NCI-H2081 treated with DMSO at 0.1 percent for 48 hours (cell line): Measurements from ENCODE around the gene PHF24.

Experiments
- DNase-seq: peaks from one replicate; lab custom pipeline; 2025; lab: John Stamatoyannopoulos, UW

PHF24 gene

DNA sequence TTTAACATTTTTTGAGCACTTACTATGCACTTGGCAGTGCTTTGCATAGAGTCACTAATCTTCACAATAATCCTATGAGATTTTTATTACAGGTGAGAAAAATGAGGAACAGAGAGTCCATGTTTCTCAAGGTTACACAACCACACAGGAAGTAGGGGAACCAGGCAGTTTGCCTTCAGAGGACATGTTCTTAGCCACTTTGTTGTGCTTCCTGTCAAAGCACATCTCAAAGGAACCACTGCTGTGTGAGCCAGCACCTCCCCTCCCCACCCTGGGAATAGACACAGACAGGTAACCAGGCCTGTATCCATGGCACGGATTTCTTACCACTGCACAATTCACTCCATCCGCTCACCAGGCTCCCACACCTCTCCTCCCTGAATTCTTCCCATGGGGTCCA is 25.1 kb downstream of the PHF24 start:
- DNase-seq = no peak

DNA sequence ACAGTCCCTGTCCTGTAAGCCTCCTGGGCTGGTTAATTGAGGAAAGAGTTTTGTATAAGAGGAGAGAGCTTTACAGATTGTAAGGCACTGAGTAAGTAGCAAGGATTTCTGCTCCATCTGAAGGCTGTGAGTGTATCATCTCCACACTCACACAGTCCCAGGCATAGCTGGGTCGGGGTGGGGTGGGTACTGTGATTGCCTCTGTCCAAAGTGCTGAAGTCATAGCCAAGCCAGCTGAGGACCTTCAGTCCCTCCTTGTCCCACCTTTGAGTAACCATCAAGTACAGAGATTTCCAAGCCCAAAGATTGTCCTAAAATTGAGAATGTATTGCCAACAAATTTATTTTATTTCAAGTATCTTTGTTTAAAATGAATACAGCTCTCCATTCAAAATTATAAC is 26.0 kb downstream of the PHF24 start:
- no peak for DNase-seq

DNA sequence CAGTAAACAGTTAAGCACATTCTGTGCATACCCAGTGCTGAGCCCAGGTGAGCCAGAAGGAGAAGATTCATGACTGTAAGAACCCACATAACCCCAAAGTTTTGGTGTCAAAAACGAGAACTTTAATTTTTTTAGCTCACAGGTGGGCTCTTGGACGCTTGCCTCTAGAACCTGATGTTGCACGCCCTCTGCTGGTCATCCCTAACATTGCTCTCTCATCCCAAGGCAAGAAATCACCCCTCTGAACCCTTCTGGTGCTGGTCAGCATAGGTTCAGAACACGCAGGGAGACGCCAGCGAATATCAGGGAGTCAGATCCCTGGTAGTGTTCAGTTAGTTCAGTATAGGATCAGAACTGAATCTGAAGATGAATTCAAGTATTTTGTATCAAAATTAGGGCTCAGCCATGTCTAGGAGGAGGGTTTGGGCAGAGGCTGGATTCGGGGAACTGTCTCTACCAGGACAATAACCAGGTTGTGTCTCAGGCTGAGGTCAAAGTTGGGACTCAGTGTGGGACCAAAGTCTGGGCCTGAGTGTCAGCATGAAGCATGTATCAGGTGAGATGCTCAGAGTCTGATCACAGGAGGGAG is 27.3 kb downstream of the PHF24 start:
- DNase-seq = no peak

DNA sequence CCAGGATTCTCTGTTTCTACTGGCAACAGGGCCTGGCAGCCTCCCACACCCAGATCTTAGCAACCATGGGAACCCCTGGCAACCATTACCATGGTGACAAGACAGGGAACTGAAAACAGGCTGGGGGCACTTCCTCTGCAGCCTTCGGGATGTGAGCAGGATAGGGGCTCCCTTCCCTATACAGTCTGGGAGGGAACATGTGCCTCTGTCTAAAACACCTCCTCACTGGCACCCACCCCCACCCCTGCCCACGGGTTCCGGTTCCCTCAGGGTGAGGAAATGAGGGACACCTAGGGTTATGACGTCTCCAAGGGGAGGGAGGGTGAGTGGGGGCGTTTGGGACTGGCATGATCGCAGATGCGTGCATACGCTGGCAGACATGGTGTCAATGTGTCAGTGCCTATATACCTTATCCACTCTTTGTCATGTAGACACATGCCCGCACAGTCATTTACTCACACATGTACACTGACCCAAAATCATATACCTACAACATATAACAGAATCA is 28.5 kb downstream of the PHF24 start:
- DNase-seq = no peak

DNA sequence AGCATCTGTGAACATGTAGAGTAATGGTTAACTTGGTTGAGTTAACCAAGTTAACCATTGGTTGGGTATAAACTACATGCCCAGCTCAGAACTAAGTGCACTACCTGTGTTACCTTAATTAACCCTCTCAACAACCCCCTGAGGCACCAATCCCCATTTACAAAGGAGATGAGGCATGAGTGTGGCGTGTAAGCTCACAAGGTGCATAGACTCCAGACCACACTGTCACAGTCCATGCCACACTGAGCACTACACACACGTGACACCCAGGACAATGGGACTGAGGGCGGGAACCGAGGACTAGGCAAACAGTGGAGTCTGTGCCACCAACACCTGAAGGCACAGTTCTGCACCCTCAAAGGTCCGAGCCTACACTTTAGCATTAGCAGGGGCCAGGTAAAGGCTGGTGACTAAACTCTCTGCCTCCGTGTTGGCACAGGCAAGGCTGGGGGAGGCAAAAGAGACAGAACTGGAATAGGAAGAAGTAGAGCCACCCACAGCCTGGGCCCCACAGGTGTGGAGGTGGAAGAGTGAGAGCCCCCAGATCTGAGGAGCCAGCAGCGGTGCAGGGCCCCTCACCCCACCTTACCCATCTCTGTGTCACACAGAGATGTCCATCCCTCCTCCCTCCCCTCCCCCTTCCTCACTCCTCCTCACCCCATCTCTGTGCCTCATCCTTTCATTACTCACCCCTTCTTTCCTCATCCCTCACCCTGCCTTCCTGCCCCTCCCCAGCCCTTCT is 29.2 kb downstream of the PHF24 start:
- DNase-seq = no peak

DNA sequence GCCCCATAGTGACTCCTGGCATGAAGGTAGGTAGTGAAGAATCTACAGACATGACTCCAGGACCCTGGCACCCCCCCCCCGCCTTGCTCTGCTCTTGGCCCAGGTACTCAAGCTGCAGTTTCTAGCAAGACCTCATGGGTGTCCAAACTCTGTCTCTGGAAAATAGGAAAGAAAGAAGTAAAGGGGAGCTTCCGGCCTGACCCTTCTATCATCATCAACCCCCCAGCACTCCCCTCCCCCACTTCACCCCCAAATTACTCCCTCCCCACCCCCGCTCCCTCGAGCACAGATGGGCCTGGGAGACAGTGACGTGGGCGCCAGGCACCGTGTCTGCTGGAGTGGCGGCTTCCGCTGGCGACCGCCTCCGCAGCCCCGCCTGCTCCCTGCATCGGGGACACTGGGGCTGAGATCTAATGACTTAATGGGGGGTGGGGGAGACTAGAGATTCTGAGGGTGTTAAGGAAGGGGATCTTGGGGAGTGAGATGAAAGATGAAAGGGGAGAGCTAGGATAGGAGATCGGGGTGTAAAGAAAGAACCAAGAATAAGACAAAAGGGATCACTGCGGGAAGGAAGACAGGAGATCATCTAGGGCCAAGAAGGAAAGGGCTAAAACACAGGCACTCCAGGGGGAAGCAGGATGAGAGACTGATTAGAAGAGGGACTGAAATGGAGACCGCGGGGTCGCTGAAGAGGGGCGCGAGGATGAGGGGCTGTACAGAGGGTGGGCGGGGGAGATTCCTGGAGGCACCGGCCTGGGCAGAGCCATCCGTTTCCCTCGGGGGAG is 30.3 kb downstream of the PHF24 start:
- DNase-seq = no peak

DNA sequence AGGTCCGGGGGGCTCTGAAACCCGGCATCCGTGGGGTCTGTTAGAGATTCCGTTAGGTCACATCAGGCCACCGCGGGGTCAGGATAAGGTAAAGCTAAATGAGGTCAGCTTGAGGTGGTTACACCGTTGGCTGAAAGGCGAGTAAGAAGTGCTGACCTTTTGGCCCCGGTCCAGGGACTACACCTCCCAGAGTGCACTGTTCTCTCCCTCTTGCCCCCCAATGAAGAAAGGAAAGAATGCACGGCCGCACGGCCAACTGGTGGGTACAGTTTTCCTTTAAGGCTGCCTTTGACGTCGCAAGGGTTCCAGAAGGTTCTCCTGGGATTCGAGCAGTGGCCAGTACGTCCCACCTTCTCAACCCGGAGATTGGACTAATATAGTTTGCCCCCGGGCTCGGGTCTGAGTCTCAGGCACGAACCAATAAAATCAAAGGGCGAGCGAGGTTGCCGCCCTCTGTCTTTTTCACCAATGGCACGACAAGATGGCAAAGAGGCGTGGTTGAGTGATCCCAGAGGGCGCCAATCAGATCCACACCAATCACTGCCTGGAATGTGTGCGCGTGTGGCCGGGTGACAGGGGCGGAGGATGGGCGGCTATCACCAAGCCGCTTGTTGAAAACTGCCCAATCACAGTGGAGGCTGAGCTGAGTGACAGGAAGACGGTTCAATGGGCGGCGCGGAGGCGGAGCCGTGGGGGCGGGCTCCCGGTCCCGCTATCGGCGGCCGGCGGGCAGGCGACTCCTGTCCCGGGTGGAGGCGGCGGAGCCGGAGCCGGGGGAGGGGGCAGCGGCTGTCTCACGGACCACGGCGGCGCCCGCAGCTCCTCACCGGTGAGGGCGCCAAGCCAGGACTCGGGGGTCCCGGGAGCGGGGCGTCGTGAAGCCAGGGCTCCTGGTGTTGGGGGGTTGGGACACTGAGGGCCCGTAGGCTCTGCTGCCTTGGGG is 31.2 kb downstream of the PHF24 start, which contains the start of gene DNAJB5:
Gene DNAJB5 (plus strand): TSS at position 743 of the 943 bp plus-strand sequence. CDS start 886 bp downstream, outside the sequence.
- peak; percentile 98 for DNase-seq

DNA sequence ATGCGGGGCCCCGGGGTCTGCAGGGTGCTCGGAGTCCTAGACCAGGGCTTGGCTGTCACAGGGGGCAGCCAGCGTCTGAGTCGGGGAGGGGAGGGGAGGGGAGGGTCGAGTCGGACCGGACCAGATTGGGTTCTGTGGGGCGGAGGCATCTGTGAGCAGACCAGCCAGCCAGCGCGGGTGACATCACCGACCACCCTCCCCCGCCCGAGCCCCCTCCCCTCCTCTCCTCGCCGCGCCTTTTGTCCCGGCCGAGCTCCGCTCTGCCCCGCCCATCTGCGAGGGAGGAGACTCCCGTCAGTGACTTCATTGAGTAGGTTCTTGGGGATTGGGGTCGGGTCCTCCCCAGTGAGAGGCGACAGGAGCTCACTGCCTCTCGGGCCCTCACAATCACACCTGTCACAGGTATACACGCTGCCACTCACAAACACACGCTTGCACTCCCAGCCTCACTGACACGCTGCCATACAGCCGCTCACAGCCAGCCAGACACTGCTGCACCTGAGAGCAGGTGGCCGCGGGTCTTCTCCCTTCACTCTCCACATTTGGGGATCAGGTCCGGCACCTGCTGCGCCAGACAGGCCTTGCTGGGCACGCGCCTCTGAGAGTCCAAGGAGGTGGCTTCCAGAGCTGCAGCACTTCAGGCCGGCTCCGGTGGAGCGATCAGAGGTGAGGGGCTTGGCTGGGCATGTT is 32.0 kb downstream of the PHF24 start:
- DNase-seq = no peak

DNA sequence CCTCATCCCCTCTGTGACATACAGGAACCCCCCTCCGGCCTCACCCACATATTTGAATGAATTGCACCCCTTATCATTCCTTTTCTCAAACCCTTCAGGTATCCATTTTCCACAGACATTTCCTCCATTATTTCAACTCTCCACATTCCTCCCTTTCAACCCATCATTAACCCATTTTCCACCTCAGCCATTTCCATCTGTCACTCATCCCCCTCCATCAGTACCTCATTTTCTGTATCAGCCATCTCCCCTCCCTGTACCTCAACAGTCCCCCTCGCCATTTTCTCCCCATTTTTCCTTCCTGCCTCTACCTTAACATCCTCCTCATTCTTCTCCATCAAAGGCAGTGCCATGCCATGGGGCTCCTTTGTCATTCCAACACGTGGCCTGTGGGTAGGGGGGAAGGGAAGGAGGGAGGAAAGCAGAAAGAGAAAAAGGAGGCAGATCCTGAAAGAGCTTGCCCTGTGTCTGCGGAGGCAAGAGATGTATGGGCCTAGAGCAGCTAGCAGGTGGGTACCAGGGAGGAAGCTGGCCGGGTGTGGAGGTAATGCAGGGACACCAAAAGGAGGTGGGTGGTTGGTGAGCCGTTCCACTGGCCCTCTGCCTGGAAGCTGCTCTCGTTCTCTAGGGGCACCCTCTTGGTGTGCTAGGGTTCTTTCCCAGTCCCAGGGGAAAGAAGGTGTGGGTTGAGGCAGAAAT is 33.0 kb downstream of the PHF24 start:
- DNase-seq = no peak

DNA sequence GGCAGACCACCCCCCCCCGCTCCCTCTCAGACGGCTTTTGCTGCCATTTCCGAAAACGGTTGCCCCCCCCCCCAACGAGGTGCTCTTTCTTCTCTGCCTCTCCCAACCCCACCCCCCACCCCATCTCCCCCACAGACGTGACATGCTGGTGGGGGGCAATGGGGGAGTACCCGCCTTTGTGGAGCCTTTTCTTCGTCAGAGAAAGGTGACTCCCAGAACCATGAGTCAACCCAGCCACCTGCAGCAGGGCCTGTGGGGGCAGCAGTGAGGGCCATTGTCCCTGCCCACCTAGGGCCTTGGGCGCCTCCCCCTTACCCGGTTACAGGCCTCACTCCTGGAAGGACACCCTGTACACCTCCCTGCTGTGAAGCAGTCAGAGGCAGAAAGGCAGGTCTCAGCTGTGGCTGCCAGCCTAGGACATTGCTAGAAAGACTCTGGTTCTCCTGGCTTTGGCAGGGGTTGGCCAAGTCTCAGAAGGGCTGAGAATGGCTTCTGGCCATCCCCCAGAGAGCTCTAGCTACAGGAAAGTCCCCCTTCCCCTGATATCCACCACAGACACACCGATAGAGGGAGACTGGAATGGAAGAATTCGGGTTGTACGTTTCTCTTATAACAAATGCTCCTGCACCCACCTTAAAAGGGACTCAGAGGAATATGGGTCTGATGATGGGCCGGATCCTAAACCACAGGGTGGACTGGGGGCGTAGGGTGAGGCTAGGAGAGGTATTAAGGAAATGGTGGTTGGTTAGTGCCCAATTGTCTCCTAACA is 33.7 kb downstream of the PHF24 start:
- DNase-seq = no peak

DNA sequence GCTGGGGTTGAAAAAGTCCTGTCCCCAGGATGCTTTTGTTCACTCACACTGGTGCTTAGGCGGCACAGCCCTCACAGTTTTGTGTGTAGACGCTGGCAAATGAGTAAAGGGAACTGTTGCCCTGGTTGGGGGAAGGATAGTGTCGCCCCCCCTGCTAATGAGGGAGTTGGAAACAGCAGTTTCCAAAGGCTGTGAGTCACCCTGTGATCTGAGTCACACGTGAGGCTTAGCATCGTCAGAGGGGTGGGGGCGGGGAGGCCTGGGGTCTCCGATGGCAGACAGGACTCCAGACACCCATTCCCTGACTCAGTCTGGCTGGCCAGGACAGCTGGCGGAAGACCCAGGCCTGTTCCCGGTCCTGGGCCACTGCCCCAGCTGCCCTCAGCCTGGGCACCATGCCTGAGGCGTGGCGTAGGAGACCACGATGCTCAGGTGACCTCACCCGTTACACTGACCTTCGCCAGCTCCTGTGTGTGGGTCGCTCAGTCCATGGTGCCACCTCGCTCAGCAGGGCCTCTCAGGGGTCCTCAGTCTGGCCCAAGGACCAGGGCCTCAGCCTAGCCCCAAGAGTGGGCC is 34.4 kb downstream of the PHF24 start:
- DNase-seq = no peak

DNA sequence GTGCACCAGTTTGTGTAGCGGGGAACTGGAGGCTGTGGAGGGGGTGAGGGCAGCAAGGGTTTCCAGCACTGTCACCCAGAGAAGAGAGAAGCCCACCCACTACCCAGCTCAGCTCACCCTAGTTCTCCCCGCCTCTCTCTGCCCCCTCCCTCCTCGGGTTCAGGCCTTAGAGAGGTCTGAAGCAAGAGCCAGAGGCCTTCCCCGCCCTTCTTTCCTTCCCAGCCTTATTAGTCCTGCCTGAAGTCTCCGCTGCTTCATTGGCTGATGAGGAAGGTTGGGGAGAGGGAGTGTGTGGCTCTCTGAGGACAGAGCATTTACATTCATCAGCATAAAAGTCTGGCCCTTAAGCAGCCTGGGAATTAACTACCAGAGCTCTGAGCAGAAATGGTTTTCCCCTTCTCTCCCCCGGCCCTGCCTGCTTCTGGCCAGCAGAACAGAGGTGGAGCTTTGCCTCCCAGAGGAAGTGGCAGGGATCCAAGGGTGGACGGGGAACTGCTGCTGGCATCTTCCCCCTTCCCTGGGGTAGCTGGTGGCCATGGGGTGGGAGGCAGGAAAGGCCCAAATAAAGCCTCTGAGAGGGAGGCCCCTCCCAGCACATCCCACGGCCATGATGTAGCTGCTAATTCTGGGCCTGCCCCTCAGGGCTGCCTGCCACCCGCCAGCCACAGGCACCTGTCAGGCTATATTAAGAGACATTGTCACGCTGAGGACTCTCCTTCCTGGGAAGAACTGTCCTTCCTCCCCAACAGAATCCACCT is 35.6 kb downstream of the PHF24 start:
- peak; percentile 38 for DNase-seq

DNA sequence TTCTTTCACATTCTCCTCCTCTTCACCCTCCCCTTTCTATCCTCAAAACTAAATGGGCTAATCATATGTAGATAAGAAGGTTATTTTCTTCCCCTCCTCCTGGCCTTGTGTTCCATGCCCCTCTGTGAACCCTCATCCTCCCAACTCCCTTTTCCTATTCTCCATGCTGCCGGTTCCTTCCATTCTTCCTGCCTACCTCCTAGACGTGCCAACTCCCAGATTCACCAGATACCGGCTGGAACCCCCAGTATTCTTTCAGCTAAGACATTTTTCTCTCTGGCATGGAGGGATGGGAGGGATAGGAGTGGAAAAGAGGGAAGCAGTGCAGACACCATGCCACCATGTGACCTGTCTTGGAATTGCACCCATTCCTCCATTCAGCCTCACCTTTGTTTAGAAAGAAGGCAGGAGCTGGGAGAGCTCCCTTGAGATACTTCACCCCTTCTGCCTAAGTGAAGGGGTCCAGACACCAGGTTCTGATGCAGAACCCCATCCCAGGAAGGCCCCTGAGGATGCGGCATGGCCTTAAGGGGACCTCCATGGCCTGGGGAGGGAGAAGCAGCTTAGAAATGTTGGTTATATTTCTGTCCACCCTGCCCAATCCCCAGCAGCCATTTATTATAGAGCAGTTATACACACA is 36.3 kb downstream of the PHF24 start:
- DNase-seq = peak; percentile 50

DNA sequence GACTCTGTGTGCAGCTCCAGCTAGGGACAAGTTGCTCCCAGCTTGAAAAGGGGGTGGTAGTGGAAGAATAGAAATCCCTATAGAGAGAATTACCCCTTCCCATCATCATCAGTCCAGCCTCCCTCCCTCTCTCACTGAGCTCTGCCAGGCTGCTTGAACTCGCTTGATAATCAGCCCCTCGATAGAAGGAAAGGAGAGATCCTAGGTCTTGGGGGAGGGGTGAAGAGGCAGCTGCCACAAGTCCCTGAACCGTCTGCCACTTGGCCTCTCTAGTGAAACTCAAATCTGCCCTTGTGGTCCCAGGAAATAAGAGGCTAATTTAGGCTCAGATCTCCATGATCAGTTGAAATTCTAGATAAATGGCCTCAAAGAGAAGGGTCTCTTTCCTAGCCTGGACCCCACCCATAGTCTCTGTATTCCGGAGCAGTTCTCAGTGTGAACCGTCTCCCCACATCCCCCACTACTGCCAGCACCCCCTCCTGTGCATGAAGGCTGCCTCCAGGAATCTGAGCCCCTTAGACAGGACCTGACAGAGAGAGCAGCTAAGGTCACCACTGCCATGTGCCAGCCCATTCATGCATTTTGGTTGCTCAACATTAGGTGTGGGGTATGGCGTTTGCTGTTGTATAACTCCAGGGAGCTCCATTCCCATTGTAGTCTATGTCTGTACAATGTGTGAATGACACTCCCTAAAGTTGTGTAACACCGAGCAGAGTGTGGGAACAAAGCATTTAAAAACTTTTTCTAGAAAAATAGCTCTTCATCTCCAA is 37.0 kb downstream of the PHF24 start:
- DNase-seq = no peak

DNA sequence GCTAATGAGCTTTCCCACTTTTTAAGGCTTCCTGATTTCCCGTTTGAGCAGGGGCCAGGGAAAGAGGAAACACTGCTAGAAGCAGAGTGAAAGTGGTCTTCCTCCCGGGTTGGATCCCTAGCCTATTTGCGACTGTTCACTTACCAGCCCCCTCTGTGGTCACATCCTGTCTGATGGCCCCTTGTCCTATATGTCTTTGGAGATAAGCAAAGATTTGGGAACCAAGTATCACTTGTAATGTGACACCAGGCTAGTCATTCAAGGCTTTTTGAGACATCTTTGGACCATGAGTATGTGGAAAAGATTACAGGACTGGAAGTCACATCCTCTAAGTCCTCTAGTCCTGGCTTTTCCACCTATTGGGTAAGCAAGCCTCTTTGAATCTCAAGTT is 37.6 kb downstream of the PHF24 start:
- no peak for DNase-seq

DNA sequence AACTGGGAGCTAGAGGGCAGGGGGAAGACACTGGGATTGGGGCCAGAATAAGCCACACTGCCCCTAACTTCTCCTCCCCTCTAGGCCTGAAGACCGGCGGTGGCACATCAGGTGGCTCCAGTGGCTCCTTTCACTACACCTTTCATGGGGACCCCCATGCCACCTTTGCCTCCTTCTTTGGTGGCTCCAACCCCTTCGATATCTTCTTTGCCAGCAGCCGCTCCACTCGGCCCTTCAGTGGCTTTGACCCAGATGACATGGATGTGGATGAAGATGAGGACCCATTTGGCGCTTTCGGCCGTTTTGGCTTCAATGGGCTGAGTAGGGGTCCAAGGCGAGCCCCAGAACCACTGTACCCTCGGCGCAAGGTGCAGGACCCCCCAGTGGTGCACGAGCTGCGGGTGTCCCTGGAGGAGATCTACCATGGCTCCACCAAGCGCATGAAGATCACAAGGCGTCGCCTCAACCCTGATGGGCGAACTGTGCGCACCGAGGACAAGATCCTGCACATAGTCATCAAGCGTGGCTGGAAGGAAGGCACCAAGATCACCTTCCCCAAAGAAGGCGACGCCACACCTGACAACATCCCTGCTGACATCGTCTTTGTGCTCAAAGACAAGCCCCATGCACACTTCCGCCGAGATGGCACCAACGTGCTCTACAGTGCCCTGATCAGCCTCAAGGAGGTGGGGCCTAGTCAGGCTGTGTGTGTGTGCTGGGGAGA is 38.3 kb downstream of the PHF24 start:
- no peak for DNase-seq

DNA sequence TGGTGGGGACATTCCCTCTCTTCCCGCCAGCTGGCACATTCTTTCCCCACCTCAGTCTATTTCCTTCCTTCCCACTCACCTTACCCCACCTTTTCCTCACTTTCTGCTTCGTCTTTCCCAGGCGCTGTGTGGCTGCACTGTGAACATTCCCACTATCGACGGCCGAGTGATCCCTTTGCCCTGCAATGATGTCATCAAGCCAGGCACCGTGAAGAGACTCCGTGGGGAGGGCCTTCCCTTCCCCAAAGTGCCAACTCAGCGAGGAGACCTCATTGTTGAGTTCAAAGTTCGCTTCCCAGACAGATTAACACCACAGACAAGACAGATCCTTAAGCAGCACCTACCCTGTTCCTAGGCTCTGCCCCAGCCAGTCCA is 38.8 kb downstream of the PHF24 start:
- no peak for DNase-seq
